Raji (cell line): ENCODE data around the gene MAGI1.

Source experiments
- POLR2A ChIP-seq: IDR thresholded peaks from 2 replicates; pipeline ENCODE4 v1.6.1; 2011; ENCODE audit warnings: low read depth, low read length, control low read depth; ENCODE audit not compliant: insufficient read depth

MAGI1 gene

GRCh38 chr3:65817553-65818126 is 221.1 kb downstream of the MAGI1 start:
- TF ChIP-seq POLR2A = no peak

DNA sequence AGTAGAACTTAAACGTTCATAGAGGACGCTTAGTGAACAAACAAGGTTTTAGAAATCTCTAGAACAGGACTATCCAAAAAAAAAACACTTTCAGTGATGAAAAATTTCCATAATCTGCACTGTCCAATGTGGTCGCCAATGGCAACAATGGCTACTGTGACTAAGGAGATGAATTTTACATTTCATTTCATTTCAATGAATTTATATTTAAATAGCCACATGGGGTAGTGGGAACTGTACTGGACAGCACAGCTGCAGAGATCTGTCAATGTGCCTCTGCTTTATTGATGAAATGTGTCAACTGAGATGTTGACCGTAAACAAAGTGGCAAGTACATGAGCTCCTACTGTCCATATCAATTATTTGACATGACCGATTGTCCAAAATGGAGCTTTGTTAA is 222.5 kb downstream of the MAGI1 start:
- TF ChIP-seq POLR2A = no peak

GRCh38 chr3:65814845-65815578 is 223.7 kb downstream of the MAGI1 start:
- no peak for TF ChIP-seq POLR2A

DNA sequence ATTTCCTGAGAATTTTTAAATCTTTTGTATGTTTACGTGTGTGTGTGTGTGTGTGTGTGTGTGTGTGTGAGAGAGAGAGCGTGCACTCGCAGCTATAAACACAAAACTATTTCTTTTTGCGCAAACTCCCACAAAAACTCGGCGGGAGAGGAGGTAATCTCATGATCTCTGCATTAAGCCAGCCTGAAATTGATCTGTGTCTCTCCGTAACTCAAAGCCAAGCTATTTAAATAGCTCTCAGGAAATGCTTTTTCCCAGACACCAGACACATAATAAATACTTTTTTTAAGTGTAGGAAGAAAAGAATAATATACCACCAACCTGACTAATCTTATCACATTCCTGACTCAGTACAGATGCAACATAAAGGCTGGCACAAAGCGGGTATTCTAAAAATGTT is 226.8 kb downstream of the MAGI1 start:
- no peak for TF ChIP-seq POLR2A

- no peak for TF ChIP-seq POLR2A
These were observed 227.5 kb downstream of the MAGI1 start for GRCh38 chr3:65811086-65811761.

- TF ChIP-seq POLR2A = no peak
These were observed 228.4 kb downstream of the MAGI1 start for GRCh38 chr3:65810302-65810701.

DNA sequence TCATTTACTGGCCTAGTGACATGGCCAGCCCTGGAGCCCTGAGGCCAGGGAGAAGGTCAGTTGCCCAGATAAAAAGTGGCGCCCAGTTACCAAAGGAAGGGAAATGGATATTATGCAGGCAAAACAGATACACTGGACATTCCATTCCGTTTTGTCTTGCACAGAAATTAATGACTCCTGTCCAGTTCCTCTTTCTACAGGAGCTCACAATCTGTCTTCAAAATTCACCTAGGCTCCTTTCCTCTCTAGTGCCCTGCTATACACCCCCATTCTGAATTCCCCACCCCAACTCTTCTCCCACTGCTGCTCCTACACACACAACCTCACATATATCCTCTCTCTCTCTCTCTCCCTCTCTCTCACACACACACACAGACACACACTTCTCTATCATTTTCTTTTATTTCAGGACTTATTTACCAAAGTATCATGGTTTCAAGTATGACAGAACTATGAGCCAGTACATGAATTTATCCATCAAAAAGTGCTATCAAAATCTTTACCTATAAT is 229.0 kb downstream of the MAGI1 start:
- TF ChIP-seq POLR2A = no peak

DNA sequence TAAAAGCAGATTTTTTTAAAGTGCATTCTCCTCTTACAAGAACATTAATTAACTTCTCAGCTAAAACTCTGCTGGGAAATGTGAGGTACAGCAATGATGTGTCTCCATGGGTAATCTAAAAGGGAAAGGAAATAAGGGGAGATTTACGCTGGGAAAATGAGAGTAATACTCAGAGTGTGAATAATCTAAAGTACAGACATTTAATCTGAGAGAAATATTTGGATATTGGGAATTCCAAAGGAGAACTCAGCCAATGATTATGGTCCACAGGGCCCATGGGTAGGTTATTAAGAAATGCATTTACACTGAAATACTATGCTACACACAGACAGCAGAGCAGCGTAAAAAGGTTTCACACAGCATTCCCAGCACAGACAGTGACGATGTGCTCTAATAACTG is 229.9 kb downstream of the MAGI1 start:
- no peak for TF ChIP-seq POLR2A

DNA sequence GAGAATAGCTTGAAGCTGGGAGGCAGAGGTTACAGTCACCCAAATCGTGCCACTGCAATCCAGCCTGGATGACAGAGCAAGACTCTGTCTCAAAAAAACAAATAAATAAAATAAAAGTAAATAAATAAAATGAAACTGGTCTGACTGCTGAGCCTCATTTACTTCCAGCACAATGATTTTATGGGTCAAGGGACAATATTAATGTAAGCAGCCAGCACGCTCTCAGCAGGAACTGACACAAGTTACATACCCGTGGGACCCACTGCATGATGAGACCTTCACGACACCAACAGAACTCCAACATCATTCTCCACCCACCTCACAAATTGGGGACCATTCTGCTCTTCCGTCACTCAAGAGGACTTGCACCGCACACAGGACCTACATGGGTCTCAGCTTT is 230.3 kb downstream of the MAGI1 start:
- no peak for TF ChIP-seq POLR2A

- no peak for TF ChIP-seq POLR2A
These were observed 231.5 kb downstream of the MAGI1 start for GRCh38 chr3:65807225-65807624.

DNA sequence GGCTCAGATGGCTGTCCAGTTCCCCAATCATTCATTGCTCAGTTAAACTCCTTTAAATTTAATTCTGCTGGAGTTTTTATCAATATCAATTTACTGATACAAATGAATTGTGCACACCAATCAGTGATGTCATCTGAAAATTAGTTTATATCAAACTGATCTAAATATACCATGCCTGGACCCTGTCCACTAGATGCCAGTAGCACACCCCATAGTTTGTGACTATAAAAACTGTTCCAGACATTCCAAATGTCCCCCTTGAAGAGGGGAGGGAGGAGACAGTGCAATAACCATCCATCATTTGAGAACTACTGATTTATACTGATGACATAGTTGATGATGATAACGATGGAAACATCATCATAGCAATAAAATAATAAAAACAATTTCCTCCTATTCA is 232.1 kb downstream of the MAGI1 start:
- TF ChIP-seq POLR2A = no peak

DNA sequence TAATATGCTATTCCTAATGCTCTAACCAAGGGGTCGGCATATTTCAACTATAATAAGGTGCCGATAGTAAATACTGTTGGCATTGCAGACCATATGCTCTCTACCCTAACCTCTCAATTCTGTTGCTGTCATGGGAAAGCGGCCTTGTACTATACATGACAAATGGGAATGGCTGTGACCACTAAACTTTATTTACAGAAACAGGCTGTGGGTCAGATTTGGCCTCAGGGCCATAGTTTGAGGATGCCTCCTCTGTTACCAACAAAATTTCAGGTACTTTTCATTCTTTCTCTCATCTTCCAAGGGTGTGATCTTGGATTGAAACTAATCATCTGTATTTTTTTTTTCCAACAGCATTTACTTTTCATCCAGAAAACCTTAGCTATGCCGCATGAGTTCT is 242.0 kb downstream of the MAGI1 start:
- no peak for TF ChIP-seq POLR2A

- no peak for TF ChIP-seq POLR2A
These were observed 243.6 kb downstream of the MAGI1 start for GRCh38 chr3:65795166-65795565.

DNA sequence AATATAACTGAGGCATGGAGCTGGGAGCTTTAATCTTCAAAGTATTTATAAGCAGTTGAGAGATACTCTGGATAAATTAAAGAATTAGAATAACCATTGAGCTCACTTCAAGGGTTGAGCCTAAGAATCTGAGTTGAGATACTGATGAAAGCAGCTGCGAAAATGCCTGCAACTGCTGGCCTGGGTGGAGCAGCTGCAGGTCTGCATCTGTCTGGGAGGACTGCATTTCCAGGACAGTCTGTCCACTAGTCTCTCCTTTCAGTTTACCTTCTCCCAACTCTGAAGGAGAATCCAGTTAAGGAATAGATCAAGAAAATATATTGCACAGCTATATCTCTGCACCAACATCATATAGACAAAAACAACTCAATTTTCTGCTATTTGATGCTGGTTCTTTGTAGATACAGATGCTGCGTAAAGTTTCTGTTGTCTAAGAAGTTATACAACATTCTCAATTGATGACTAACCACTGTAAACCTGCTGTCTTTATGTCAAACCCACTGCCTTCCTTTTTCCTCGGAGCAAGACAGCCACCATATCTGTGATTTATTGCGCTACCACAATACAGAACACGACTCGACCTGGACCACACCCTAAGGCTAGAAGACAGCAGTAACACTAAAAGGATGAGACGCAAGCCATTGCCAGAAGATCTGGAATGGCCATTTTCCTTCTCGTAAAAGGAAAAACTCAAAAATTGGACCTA is 245.1 kb downstream of the MAGI1 start:
- no peak for TF ChIP-seq POLR2A

DNA sequence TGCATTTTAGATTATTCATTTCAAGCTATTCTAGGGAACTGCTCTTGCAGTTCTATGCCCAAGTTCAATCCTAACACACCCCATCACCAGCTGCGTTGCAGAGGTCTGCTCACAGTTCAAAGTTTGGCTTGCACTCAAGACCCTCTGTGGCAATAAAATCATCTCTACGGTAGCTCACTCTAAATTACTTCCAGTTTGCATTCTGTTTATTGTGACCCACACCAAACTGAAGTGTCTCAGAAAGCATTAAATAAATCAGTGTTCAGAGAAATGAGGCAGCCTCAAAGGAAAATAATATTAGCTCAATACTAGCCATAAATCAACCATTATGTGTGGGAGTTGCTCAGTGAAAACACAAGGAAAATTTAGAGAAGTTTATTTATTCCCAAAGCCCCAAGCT is 250.3 kb downstream of the MAGI1 start:
- no peak for TF ChIP-seq POLR2A
